OCI-LY3 (cell line): Measurements from ENCODE around the gene CCDC187.

ENCODE experiments used
- EZH2phosphoT487 ChIP-seq: fragments of 200-600 bp; shearing (Covaris generic); IDR thresholded peaks from 2 replicates; pipeline ENCODE4 v1.6.1; 2018; ENCODE audit warnings: antibody characterized with exemption, mixed run types, low read depth
- TF ChIP-seq, protein P1 (sequence below): fragments of 200-600, 300-600 bp; sonication (generic); IDR thresholded peaks from 2 replicates; pipeline ENCODE4 v1.5.1; 2014; ENCODE audit warnings: antibody characterized with exemption, low read length, low read depth

DNA sequence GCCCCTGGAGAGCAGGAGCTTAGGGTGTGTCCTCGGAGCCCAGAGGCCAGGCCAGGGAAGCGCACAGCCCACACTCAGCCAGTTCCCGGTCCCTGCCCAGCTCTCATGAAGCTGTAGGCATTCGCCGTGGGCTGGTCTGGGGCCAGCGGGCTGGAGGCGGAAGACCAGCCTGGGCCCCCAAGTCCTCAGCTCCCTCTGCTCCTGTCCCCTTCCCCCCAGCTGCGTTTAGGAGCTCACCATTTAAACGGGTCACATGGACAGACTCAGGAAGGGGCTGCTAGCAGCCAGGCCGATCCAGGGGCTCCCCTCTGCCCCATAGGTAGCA is 42.2 kb upstream of the CCDC187 start:
- TF ChIP-seq, protein P1, sequence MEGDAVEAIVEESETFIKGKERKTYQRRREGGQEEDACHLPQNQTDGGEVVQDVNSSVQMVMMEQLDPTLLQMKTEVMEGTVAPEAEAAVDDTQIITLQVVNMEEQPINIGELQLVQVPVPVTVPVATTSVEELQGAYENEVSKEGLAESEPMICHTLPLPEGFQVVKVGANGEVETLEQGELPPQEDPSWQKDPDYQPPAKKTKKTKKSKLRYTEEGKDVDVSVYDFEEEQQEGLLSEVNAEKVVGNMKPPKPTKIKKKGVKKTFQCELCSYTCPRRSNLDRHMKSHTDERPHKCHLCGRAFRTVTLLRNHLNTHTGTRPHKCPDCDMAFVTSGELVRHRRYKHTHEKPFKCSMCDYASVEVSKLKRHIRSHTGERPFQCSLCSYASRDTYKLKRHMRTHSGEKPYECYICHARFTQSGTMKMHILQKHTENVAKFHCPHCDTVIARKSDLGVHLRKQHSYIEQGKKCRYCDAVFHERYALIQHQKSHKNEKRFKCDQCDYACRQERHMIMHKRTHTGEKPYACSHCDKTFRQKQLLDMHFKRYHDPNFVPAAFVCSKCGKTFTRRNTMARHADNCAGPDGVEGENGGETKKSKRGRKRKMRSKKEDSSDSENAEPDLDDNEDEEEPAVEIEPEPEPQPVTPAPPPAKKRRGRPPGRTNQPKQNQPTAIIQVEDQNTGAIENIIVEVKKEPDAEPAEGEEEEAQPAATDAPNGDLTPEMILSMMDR = no peak
- no peak for TF ChIP-seq EZH2phosphoT487
